Measurements from ENCODE around the gene GPR146.

The GPR146 gene

GRCh38 chr7:1045069-1046063, 1.0 kb downstream of the GPR146 start:
- FAIRE-seq: no peak

- FAIRE-seq: no peak
Observed at GRCh38 chr7:1046722-1047679, 2.7 kb downstream of the GPR146 start.

- FAIRE-seq: no peak
Observed at GRCh38 chr7:1049006-1049741, 4.8 kb downstream of the GPR146 start.

- FAIRE-seq: no peak
Observed at GRCh38 chr7:1049801-1050200, 5.5 kb downstream of the GPR146 start.

- FAIRE-seq: no peak
Observed at GRCh38 chr7:1050254-1050906, 6.0 kb downstream of the GPR146 start.

GRCh38 chr7:1050956-1051690, 6.8 kb downstream of the GPR146 start:
- FAIRE-seq: no peak

- FAIRE-seq: no peak
Observed at GRCh38 chr7:1052031-1052818, 7.9 kb downstream of the GPR146 start.

- no peak for FAIRE-seq
Observed at GRCh38 chr7:1053002-1053411, 8.7 kb downstream of the GPR146 start.

- FAIRE-seq: no peak
Observed at GRCh38 chr7:1053816-1054370, 9.5 kb downstream of the GPR146 start.

GRCh38 chr7:1054438-1054837, 10.1 kb downstream of the GPR146 start:
- FAIRE-seq: no peak

- no peak for FAIRE-seq
Observed at GRCh38 chr7:1054861-1055450, 10.6 kb downstream of the GPR146 start.

GRCh38 chr7:1055491-1055955, 11.2 kb downstream of the GPR146 start:
- no peak for FAIRE-seq

- FAIRE-seq: no peak
Observed at GRCh38 chr7:1055956-1056784, 11.8 kb downstream of the GPR146 start.

- no peak for FAIRE-seq
Observed at GRCh38 chr7:1056785-1057410, 12.6 kb downstream of the GPR146 start.

- FAIRE-seq: no peak
Observed at GRCh38 chr7:1057416-1058291, 13.3 kb downstream of the GPR146 start.

- no peak for FAIRE-seq
Observed at GRCh38 chr7:1058311-1058710, 14.0 kb downstream of the GPR146 start.

- no peak for FAIRE-seq
Observed at GRCh38 chr7:1058821-1059199, 14.5 kb downstream of the GPR146 start.

All from endometrium (tissue), 2 donors.